ENCODE results near the gene HIRIP3.

DNA sequence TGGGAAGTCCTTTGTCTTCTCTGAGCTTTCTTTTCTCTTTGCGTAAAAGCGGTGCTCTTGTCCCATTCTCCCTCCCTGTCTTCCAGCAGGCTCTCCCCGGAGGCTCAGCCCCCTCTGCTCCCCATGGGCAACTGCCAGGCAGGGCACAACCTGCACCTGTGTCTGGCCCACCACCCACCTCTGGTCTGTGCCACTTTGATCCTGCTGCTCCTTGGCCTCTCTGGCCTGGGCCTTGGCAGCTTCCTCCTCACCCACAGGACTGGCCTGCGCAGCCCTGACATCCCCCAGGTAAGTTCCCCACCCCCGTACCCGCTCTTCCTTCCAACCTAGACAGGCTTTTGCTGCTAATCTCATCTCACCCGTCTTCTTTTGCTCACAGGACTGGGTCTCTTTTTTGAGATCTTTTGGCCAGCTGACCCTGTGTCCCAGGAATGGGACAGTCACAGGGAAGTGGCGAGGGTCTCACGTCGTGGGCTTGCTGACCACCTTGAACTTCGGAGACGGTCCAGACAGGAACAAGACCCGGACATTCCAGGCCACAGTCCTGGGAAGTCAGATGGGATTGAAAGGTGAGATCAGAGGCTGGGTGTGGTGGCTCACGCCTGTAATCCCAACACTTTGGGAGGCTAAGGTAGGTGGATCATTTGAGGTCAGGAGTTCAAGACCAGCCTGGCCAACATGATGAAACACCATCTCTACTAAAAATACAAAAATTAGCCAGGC, 32.2 kb downstream of the HIRIP3 start:
- TF ChIP-seq POLR2A (IDR thresholded peaks at IDR 0.05; ENCODE audit: extremely low read depth, insufficient read length) (no peak), MYC (IDR thresholded peaks at IDR 0.05; ENCODE audit: low read depth, low read length) (no peak)
- TF ChIP-seq, protein P1, sequence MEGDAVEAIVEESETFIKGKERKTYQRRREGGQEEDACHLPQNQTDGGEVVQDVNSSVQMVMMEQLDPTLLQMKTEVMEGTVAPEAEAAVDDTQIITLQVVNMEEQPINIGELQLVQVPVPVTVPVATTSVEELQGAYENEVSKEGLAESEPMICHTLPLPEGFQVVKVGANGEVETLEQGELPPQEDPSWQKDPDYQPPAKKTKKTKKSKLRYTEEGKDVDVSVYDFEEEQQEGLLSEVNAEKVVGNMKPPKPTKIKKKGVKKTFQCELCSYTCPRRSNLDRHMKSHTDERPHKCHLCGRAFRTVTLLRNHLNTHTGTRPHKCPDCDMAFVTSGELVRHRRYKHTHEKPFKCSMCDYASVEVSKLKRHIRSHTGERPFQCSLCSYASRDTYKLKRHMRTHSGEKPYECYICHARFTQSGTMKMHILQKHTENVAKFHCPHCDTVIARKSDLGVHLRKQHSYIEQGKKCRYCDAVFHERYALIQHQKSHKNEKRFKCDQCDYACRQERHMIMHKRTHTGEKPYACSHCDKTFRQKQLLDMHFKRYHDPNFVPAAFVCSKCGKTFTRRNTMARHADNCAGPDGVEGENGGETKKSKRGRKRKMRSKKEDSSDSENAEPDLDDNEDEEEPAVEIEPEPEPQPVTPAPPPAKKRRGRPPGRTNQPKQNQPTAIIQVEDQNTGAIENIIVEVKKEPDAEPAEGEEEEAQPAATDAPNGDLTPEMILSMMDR (IDR thresholded peaks at IDR 0.05; ENCODE audit: low read depth, low read length): no peak
